Hematopoietic multipotent progenitor cell treated with erythropoietin and hydrocortisone succinate and interleukin-3 and kit ligand, for 17 days (in vitro differentiated cells): ENCODE data around the gene ALDH1A3.

Experiments used
- DNase-seq: peaks from one replicate; pipeline ENCODE4 v3.0.0-alpha.2; 2015; ENCODE audit warnings: low spot score

ALDH1A3 gene

GRCh38 chr15:100926971-100927756 lies 47.5 kb downstream of the ALDH1A3 start:
- DNase-seq, result no peak

DNA sequence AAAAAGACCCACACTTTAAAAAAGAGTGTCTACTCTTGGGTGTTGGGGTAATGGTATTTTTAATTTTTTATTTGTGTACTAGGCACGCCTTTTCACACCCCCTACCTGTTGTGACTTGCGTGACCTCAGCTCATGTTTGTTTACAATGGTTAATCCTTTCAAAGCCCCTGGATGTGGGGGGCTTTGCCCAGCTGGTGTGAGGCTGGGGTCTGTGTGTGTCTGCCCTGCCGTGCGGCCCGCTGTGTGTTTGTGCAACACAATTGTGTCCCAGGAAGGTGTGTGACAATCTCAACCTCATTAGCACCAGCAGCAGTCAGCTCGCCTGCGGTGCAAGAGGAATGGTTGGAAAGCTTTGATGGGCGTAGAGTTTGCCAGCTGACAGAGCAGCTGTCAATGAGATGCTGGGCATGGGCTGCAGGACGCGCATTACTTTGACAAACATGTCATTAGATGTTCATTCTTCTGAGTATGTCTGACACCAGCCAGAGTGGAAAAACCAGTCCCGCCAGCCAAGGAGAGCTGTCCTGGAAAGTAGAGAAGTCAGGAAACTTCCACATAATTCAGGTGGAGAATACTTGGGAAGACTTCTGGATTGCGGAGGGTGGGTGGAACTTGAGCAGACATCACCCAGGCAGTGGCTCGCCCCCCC lies 49.1 kb downstream of the ALDH1A3 start:
- no peak for DNase-seq

- DNase-seq, result no peak
These were observed 50.0 kb downstream of the ALDH1A3 start for GRCh38 chr15:100929641-100930042.

DNA sequence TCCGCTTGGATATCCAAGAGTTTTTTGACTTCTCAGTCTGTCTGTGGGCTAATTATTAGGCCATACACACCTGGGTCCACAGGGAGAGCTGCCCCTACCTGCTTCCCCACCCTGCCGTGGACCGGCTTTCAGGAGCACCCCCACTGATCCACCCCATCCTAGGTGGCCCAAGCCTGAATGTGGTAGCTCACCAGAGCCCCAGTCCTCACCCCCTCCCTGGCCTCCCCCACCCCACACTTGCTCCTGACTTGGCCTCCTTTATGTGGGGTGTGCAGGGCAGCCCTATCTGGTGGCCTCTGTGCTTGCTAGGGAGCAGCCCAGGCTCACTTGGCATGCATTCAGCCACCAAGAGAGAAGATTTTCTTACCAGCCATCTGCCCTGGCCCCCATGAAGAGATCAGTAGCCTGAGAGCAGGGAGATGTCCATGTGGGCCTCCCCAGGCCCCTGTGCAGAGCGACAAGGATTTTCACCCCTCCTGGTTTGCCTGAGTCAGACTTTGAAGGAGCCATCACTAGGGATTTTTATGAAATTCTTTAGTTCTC lies 50.7 kb downstream of the ALDH1A3 start:
- no peak for DNase-seq

- no peak for DNase-seq
These were observed 51.7 kb downstream of the ALDH1A3 start for GRCh38 chr15:100931143-100931890.

DNA sequence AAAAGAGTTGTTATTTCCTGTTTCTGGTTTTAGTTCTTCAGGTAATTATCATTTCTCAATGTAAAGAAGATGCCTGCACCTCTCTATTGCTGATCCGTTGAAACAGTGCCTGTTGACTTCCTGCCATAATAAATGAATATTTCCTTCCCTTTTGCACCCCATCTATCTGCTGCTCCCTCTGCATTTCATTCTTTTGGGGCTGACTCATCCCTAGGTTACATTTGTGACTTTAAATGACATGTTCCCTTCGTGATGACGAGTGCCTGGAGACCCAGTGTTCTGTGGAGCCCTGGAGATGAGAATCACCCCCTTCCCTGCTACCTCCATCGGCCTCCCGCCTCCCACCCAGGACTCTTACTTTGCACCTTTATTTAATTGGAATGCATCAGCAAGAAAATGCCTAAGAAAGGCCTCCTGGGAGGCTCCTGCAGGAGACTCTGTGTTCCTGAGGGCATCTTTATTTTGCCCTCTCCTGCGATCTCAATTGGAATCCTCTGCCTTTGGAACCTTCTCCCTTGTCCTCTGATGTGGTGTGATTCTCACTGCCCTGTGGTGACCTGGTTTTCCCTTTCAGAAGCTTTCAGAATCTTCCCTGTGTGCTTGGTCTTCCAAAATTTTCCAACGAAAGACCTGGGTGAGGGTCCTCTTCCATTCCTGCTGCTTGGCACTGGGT lies 53.2 kb downstream of the ALDH1A3 start:
- DNase-seq, result no peak

DNA sequence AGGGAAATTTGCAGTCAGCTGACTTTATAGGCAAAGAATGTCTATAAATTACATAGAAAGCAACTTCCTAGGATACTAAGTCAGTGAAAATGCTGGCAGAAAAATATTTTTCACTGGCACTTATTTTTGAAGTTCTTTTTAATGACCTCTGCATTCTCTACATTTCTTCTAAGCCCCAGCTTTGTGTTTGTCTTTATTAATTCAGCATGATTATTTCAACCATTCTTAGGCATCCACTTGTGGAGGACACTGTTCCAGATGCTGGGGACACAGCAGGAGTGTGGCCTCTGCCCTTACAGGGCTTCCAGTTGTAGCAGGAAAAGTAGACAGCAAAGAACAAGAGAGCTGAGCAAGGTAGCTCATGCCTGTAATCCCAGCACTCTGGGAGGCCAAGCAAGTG lies 54.5 kb downstream of the ALDH1A3 start:
- no peak for DNase-seq

GRCh38 chr15:100934726-100935125 lies 55.1 kb downstream of the ALDH1A3 start:
- no peak for DNase-seq

GRCh38 chr15:100937171-100937570 lies 57.5 kb downstream of the ALDH1A3 start:
- DNase-seq, result no peak

DNA sequence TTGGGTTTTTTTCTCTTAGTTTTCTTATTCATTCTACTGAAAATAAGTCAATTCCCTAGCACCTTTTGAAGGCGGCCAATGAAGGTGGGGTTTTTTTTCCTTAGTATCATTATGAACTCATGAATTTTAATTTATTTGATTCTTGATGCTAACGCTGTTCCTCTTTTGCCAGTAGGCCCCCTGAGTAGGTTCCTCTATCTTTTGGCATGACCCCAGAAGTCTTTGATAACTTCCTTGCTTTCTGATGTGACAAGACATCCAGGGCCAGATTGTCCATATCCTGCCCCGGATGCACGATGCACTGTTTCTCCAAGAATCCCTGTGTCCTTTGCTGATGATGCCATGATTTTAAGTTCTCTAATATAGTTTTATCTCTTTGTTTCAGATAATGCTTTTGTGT lies 60.2 kb downstream of the ALDH1A3 start:
- DNase-seq, result no peak

DNA sequence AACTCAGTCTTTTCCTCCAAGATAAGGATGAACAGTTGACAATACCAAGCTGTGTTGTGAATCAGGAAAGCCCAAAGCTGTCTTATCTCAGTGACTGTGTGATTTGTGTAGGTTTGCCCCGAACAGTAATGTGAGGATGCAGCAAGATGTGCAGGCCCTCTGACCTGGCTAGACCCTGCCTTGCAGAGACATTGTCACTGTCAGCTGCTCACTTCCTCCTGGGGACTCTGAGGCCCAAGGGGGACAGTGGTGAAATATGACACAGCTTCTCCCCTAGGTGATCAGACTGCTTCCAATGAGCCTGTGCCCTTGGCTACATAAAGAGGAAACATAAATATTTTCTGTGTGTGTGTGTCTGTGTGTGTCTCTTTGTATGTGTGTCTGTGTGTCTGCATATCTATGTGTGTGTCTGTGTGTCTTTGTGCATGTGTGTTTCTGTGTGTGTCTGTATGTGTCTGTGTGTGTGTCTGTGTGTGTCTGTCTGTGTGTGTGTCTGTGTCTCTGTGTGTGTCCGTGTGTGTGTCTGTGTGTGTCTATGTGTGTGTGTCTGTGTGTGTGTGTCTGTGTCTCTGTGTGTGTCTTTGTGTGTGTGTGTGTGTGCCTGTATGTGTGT lies 61.2 kb downstream of the ALDH1A3 start:
- DNase-seq, result no peak

DNA sequence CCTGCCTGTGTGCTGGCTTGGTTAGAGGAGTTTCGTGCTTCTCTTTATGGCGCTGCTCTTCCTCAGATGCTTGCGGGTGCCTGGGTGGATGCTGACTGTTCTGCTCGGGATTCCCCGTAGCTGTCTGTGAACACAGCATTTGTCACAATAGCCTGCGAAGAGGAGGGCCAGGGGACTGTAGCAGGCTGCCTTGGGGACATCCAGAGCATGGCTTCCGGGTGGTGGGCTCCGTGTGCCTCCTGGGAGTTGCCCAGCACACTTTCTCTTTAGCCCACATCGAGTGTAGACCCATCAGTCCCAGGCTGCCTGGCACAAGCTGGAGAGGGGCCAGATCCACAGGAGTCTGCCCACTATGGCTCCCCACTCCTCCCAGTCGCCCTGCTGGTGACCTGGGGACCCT lies 61.9 kb downstream of the ALDH1A3 start:
- DNase-seq, result no peak

DNA sequence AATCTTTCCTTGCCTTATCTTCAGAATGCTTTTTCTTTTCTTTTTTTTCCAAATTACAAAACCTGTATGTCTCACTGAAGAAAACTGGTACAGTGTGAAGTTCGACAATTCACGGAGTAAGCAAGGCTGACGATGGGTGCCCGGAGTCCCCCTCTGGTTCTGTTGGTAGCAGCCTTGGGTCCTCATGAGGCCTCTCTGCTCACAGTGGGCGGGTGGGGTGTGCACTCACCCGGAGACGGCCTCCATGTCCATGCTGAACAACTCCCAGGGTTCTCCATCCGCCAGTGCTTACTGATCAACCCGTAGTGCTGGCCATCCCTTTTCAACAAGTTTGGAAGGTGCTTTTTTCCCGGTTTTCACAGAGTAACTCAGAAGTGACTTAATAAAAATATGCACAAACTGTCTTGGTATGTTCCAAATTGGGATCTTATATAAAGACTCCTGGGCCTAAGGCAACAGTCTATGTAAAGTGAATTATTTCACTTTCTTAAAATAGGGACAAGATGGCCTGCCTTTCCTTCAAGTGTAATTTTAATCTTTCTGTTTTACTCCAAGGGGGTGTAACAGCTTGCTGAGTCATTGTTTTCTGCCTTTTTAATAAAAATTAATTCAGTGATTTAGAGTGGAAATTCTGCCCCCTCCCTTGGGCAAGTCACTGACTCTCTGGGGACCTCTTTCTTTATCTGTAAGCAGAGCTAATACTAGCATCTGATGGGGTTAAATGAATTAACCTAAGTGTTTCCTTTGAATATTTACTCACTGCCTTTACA lies 63.2 kb downstream of the ALDH1A3 start:
- no peak for DNase-seq

GRCh38 chr15:100944244-100944895 lies 64.7 kb downstream of the ALDH1A3 start:
- DNase-seq, result no peak

DNA sequence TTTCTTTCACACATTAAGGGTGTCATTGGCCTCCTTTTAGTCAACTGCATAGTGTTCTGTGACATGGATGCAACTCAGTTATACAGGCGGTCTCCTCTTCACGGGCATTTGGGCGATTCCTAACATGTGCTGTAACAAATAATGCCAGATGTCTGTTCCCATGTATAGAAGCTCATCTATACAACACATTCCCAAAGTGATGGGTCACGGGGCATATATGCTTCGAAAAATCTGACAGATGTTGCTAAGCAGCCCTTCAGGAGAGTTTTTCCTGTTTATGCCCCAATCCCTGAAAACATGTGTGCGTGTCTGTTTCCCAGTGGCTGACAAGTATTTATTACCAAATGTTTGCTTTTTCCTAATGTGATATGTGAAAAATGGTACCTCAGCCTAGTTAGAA lies 65.4 kb downstream of the ALDH1A3 start:
- DNase-seq, result no peak

GRCh38 chr15:100947760-100948429 lies 68.3 kb downstream of the ALDH1A3 start:
- DNase-seq, result no peak

DNA sequence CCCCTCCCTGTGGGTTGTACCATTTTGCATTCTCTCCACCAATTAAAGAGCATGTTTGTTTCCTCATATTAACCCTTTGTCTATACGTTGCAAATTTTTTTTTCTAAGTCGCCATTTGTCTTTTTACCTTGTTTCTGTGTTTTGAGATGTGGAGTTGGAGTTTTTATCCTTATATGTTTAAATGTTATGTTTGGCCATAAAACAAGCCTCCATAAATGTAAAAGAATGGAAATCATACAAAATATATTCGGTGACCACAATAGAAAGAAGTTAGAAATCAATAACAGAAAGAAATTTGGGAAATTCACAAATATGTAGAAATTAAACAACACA lies 68.8 kb downstream of the ALDH1A3 start:
- no peak for DNase-seq

DNA sequence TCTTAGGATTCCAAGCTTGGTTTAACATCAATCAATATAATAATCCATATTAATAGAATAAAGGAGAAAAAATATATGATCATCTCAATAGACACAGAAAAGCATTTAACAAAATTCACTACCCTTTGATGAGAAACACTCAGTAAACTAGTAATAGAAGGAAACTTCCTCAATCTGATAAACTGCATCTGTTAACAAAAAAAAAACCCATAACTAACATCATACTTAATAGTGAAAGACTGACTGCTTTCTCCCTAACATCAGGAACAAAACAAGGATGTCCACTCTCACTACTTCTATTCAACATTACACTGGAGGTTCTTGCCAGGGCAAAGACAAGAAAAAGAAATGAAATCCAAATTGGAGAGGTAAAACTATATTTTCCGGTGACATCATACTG lies 70.1 kb downstream of the ALDH1A3 start:
- no peak for DNase-seq

- no peak for DNase-seq
These were observed 72.3 kb downstream of the ALDH1A3 start for GRCh38 chr15:100951965-100952364.

DNA sequence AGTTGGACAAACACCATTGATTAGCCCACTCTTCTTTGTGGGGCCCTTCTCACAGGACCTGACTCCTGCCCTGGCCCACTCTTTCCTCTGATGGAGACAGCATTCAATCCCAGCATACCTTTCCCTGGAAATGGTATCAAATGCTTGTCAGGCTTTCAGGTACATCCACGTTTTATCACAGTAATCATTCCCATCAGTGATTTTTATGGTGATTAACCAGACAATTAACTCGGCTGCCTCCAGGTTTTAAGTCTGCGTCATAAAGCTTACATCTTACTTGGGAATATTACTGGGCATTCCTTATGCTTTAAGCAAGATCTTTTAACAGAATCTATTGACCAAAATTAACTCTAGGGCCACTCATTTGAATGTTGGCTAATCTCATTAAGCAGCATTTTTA lies 72.9 kb downstream of the ALDH1A3 start:
- no peak for DNase-seq
